BJ (cell line): ENCODE measurements around the gene POLR3GL. TPM values are rescaled to one million over a fixed set of nuclear protein-coding genes. Genes with fewer than 3 reads are reported as not detected.

ENCODE experiments used
- CTCF ChIA-PET: fragments of 350-600 bp; formaldehyde crosslinking; extraction: SDS; loops from one replicate; lab custom pipeline; 2021; ENCODE audit warnings: antibody characterized with exemption, inconsistent platforms; lab: Yijun Ruan, JAX
- POLR2A ChIA-PET: fragments of 300-600 bp; sonication (Branson Sonifier 250); formaldehyde crosslinking; extraction: SDS; loops from one replicate; lab custom pipeline; 2021; ENCODE audit warnings: antibody characterized with exemption; lab: Charles Lee
- DNase-seq: peaks from one replicate; pipeline ENCODE4 v3.0.0-alpha.2; 2011; ENCODE audit warnings: low read depth
- H3K27me3 ChIP-seq: 2 replicates; pipeline ENCODE4 v1.6.0; 2011; ENCODE audit warnings: low read length; ENCODE audit not compliant: control insufficient read depth, insufficient read depth
- H3K36me3 ChIP-seq: 2 replicates; pipeline ENCODE4 v1.5.1; 2011; ENCODE audit warnings: low read length; ENCODE audit not compliant: control insufficient read depth, insufficient read depth
- H3K4me3 ChIP-seq: 2 replicates; pipeline ENCODE4 v1.5.1; 2011; ENCODE audit warnings: low read depth, mild to moderate bottlenecking, control low read depth, low read length
- CTCF ChIP-seq: IDR thresholded peaks from 2 replicates; pipeline ENCODE4 v1.5.1; 2011; ENCODE audit warnings: low read depth, mild to moderate bottlenecking, control low read depth, inconsistent platforms, low read length, moderate library complexity; ENCODE audit not compliant: insufficient read depth
- polyA plus RNA-seq: library from polyadenylated mRNA; depleted of rRNA; stranded (reverse); fragments of >200 nt; gene quantifications from 2 replicates; pipeline ENCODE4 v1.2.3, GENCODE V29; 2011

POLR3GL gene
- polyA plus RNA-seq, 1 experiment: 13.2 TPM

- POLR2A ChIA-PET: no interaction called here
- Histone ChIP-seq H3K27me3 (no peaks in the 10 kb centered on the region), H3K4me3 (peak overlapping the region; percentile 56), H3K36me3 (peaks cover 21% of the 10 kb centered on the region)
- no peak for TF ChIP-seq CTCF
- CTCF ChIA-PET: interaction anchor here (1.3 to 12.4 kb wide), 2 partner anchors 9 to 16 kb away, joined by 6 to 117 read pairs; no protein-coding TSS in a partner anchor
- DNase-seq: no peak
Measured at GRCh38 chr1:145993618-145994390, 29.3 kb downstream of the POLR3GL start.

DNA sequence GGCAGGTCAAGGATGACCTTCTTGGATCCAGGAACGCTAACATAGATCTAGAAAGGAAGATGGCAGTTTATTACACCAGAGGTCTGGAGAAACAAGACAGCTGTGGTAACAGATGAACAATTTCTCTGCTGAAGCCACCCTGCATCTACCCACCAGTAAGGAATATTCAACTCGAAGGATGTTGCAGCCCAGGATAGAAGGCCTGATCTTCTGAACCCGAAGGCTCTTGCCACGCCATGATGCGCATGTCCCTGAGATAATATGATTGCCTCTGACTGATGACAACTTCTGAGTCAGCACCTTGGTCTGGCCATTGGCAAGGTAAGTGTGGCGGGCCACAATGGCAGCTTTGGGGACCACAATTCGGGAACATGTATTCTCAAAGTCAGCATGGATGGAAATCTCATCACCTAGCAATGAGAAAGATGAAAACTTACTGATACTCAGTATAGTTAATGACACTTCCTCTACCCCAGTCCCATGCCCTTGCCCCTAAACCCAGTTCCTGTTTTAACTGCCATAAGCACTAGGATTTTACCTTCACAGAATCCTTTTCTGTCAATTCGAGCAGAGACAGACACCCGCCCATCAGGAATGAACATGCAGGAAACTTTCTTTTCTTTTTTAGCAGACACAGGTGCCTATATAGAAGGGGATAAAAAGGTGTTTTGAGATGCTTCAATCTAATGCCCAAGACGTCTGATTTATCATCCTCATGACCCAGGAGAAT lies 30.1 kb downstream of the POLR3GL start:
- ChIA-PET POLR2A (no interaction called here), CTCF (interaction anchor here (1.3 to 12.4 kb wide), 3 partner anchors 8 to 17 kb away, joined by 3 to 117 read pairs (median 6); no protein-coding TSS in a partner anchor)
- Histone ChIP-seq H3K36me3 (peaks cover 21% of the 10 kb centered on the region), H3K4me3 (peak overlapping the region; percentile 56), H3K27me3 (no peaks in the 10 kb centered on the region)
- TF ChIP-seq CTCF: no peak
- DNase-seq: no peak

DNA sequence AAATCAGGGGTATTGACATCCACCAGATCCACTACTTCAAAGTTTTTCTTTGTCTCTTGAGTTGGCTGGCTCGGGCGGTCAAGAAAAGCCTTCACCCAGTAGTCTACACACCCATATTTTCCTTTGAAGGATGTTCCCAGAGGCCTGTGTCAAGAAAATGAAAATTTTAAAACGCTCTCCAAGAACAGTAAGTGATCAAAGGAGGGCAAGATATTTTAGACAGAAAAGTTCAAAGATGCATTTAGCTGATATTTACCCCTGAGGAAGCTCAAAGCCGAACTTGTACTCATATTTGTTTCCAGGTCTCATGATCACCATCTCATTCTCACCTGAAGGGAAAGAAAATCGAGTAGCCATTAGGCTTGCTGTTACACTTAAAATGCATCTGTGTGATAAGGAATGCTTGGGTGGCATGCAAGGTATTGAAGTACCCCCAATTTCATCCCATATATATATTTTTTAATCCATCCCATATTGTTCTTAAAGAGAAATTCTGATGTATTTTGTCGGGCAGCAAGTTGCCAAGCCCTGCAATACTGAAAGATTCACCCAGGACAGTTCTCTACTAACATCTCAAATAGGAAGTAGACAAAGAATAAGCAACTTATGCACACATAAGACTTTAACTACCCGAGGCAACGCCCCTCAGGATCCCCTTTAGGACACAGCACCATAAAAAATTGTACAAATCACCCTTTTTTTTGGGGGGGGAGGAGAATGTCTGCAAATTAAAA lies 30.8 kb downstream of the POLR3GL start:
- peak overlapping the region; percentile 56 for H3K4me3 ChIP-seq
- no peak for TF ChIP-seq CTCF
- no peaks in the 10 kb centered on the region for H3K27me3 ChIP-seq
- CTCF ChIA-PET: interaction anchor here (1.3 to 12.4 kb wide), 2 partner anchors 13 to 17 kb away, joined by 3 to 117 read pairs; no protein-coding TSS in a partner anchor
- POLR2A ChIA-PET: interaction anchor here (1.0 kb wide), 1 partner anchor 15 kb away, joined by 9 read pairs; no protein-coding TSS in a partner anchor
- H3K36me3 ChIP-seq: peaks cover 21% of the 10 kb centered on the region
- no peak for DNase-seq

GRCh38 chr1:145995964-145996432 lies 31.5 kb downstream of the POLR3GL start:
- Histone ChIP-seq H3K4me3 (peak overlapping the region; percentile 56), H3K27me3 (no peaks in the 10 kb centered on the region), H3K36me3 (peaks cover 21% of the 10 kb centered on the region)
- ChIA-PET CTCF (interaction anchor here (0.5 to 12.4 kb wide), 4 partner anchors 12 to 104 kb away, joined by 3 to 117 read pairs (median 4); no protein-coding TSS in a partner anchor), POLR2A (interaction anchor here (0.6 to 1.0 kb wide), 3 partner anchors 15 to 42 kb away, joined by 4 to 9 read pairs (median 4); no protein-coding TSS in a partner anchor)
- no peak for DNase-seq
- TF ChIP-seq CTCF: no peak
